IMR-90 (cell line): ENCODE measurements around the gene CALM1. TPM values are rescaled to one million over a fixed set of nuclear protein-coding genes. Genes with fewer than 3 reads are reported as not detected.

ENCODE experiments used
- ATAC-seq: fragments of 200-7000 bp; cut with Tn5 transposase; 2 replicates; pipeline ENCODE4 v1.9.1; 2020; ENCODE audit warnings: low read depth, mild to moderate bottlenecking, moderate library complexity
- BruUV-seq: library from RNA; stranded (reverse); fragments of 400-500 nt; replicated peaks from 2 replicates; lab custom pipeline; 2021; lab: Mats Ljungman, UMichigan
- CTCF ChIA-PET: fragments of 300-600 bp; formaldehyde crosslinking; extraction: SDS; loops from one replicate; lab custom pipeline; 2021; ENCODE audit warnings: antibody characterized with exemption; lab: Yijun Ruan, JAX
- POLR2A ChIA-PET: fragments of 300-600 bp; sonication (Branson Sonifier 250); formaldehyde crosslinking; loops from one replicate; lab custom pipeline; 2022; ENCODE audit warnings: antibody characterized with exemption; ENCODE audit not compliant: unreplicated experiment; lab: Charles Lee
- DNase-seq: peaks from one replicate; pipeline ENCODE4 v3.0.0; 2013
- H2AFZ ChIP-seq: replicated peaks from 2 replicates; pipeline ENCODE3; 2013; ENCODE audit warnings: low read length, mild to moderate bottlenecking; ENCODE audit not compliant: poor library complexity
- H2AK5ac ChIP-seq: 2 replicates; pipeline ENCODE4 v1.6.1; 2013; ENCODE audit warnings: low read depth, low read length, inconsistent platforms
- H2AK9ac ChIP-seq: replicated peaks from 2 replicates; pipeline ENCODE3; 2013; ENCODE audit warnings: mild to moderate bottlenecking, low read depth, low read length, moderate library complexity; ENCODE audit not compliant: poor library complexity
- H2BK120ac ChIP-seq: 2 replicates; pipeline ENCODE4 v1.6.1; 2013; ENCODE audit warnings: low read depth, low read length, inconsistent platforms
- H2BK15ac ChIP-seq: 3 replicates; pipeline ENCODE4 v1.6.1; 2013; ENCODE audit warnings: low read depth, low read length, inconsistent platforms
- H2BK20ac ChIP-seq: 2 replicates; pipeline ENCODE4 v1.6.1; 2013; ENCODE audit warnings: low read depth, mild to moderate bottlenecking, inconsistent platforms, low read length, moderate library complexity
- H2BK5ac ChIP-seq: 2 replicates; pipeline ENCODE4 v1.6.1; 2013; ENCODE audit warnings: mild to moderate bottlenecking, low read depth, low read length, inconsistent platforms; ENCODE audit not compliant: poor library complexity, severe bottlenecking
- H3K14ac ChIP-seq: replicated peaks from 2 replicates; pipeline ENCODE4 v1.6.1; 2013; ENCODE audit warnings: low read depth, low read length, inconsistent platforms
- H3K18ac ChIP-seq: 2 replicates; pipeline ENCODE4 v1.6.1; 2013; ENCODE audit warnings: low read depth, low read length, control low read depth
- H3K23ac ChIP-seq: 2 replicates; pipeline ENCODE4 v1.6.1; 2013; ENCODE audit warnings: low read depth, low read length, inconsistent platforms
- H3K27ac ChIP-seq: 2 replicates; pipeline ENCODE4 v1.5.1; 2013; ENCODE audit warnings: mild to moderate bottlenecking, control low read depth, low read length; ENCODE audit not compliant: insufficient read depth
- H3K27me3 ChIP-seq: 2 replicates; pipeline ENCODE4 v1.6.1; 2013; ENCODE audit warnings: low read length; ENCODE audit not compliant: control insufficient read depth, insufficient read depth
- H3K36me3 ChIP-seq: 2 replicates; pipeline ENCODE4 v1.6.1; 2013; ENCODE audit warnings: low read length, mixed read lengths; ENCODE audit not compliant: control insufficient read depth, insufficient read depth
- H3K4ac ChIP-seq: 2 replicates; pipeline ENCODE4 v1.6.1; 2013; ENCODE audit warnings: low read depth, low read length, inconsistent platforms
- H3K4me1 ChIP-seq: 2 replicates; pipeline ENCODE4 v1.6.1; 2013; ENCODE audit warnings: low read length, mixed read lengths; ENCODE audit not compliant: control insufficient read depth, insufficient read depth
- H3K4me2 ChIP-seq: 2 replicates; pipeline ENCODE4 v1.6.1; 2013; ENCODE audit warnings: low read depth, mild to moderate bottlenecking, control low read depth, low read length, moderate library complexity
- H3K4me3 ChIP-seq: 2 replicates; pipeline ENCODE4 v1.5.1; 2013; ENCODE audit warnings: low read depth, mild to moderate bottlenecking, control low read depth, low read length, moderate library complexity; ENCODE audit not compliant: insufficient read depth
- H3K56ac ChIP-seq: 2 replicates; pipeline ENCODE4 v1.6.1; 2013; ENCODE audit warnings: low read length, inconsistent platforms; ENCODE audit not compliant: insufficient read depth; ENCODE audit errors: extremely low read depth
- H3K79me1 ChIP-seq, 2 experiments: 2 replicates each; pipeline ENCODE4 v1.6.1; 2013; ENCODE audit warnings: low read length in 2 of 2, inconsistent platforms in 1 of 2, low read depth in 1 of 2
- H3K9ac ChIP-seq: 2 replicates; pipeline ENCODE4 v1.6.1; 2013; ENCODE audit warnings: low read depth, low read length, control low read depth
- H3K9me1 ChIP-seq: 2 replicates; pipeline ENCODE4 v1.6.1; 2013; ENCODE audit warnings: low read length, inconsistent platforms; ENCODE audit not compliant: insufficient read depth
- H3K9me3 ChIP-seq: 2 replicates; pipeline ENCODE4 v1.6.1; 2013; ENCODE audit warnings: low read length; ENCODE audit not compliant: control insufficient read depth, insufficient read depth
- H4K20me1 ChIP-seq: 2 replicates; pipeline ENCODE4 v1.6.1; 2013; ENCODE audit warnings: low read length, inconsistent platforms; ENCODE audit not compliant: insufficient read depth
- H4K5ac ChIP-seq: 2 replicates; pipeline ENCODE4 v1.6.1; 2013; ENCODE audit warnings: mild to moderate bottlenecking, low read depth, low read length, control low read depth
- H4K8ac ChIP-seq, 2 experiments: 2 replicates each; pipeline ENCODE4 v1.6.1; 2013; ENCODE audit warnings: low read depth in 2 of 2, low read length in 2 of 2, control low read depth in 1 of 2, inconsistent platforms in 1 of 2
- H4K91ac ChIP-seq: 2 replicates; pipeline ENCODE4 v1.6.1; 2013; ENCODE audit warnings: low read depth, low read length, inconsistent platforms; ENCODE audit not compliant: insufficient read depth
- FOS ChIP-seq: fragments of 150-350 bp; IDR thresholded peaks from 2 replicates; pipeline ENCODE4 v1.6.1; 2016; ENCODE audit warnings: low read depth, low read length
- MAFK ChIP-seq: IDR thresholded peaks from 2 replicates; pipeline ENCODE4 v1.6.1; 2012; ENCODE audit warnings: low read depth, low read length, improper control_type of control experiment
- MAZ ChIP-seq: IDR thresholded peaks from 2 replicates; pipeline ENCODE4 v1.6.1; 2012; ENCODE audit warnings: low read depth, mild to moderate bottlenecking, low read length, improper control_type of control experiment, moderate library complexity, borderline replicate concordance
- MXI1 ChIP-seq: IDR thresholded peaks from 2 replicates; pipeline ENCODE4 v1.6.1; 2012; ENCODE audit warnings: low read depth, mild to moderate bottlenecking, low read length, moderate library complexity, borderline replicate concordance
- NFE2L2 ChIP-seq: fragments of 150-350 bp; IDR thresholded peaks from 2 replicates; pipeline ENCODE4 v1.6.1; 2016; ENCODE audit warnings: low read depth, mild to moderate bottlenecking, low read length
- POLR2A ChIP-seq: IDR thresholded peaks from 2 replicates; pipeline ENCODE4 v1.6.1; 2012; ENCODE audit warnings: mild to moderate bottlenecking, low read depth, low read length
- RAD21 ChIP-seq: IDR thresholded peaks from 2 replicates; pipeline ENCODE4 v1.6.1; 2012; ENCODE audit warnings: low read length, improper control_type of control experiment
- RCOR1 ChIP-seq: IDR thresholded peaks from 2 replicates; pipeline ENCODE4 v1.6.1; 2012; ENCODE audit warnings: mild to moderate bottlenecking, low read length, improper control_type of control experiment; ENCODE audit not compliant: insufficient replicate concordance
- RFX5 ChIP-seq: IDR thresholded peaks from 2 replicates; pipeline ENCODE4 v1.8.0; 2012; ENCODE audit warnings: low read depth, mild to moderate bottlenecking, low read length, moderate library complexity
- SMC3 ChIP-seq: fragments of 150-350 bp; IDR thresholded peaks from 2 replicates; pipeline ENCODE4 v1.6.1; 2016; ENCODE audit warnings: low read depth, mild to moderate bottlenecking, antibody characterized with exemption, low read length, moderate library complexity
- WGBS, 2 experiments: methylation state at CpG; one replicate each; pipeline versions ENCODE4 v1.1.5 to v1.1.7; 2013; ENCODE audit warnings: missing lambda C conversion rate in 2 of 2; ENCODE audit not compliant: insufficient read length in 1 of 2; ENCODE audit errors: extremely low coverage in 2 of 2; 5-methylcytosine and 5-hydroxymethylcytosine counted together
- dilution Hi-C: fragments of 300-500 bp; cut with HindIII; formaldehyde crosslinking; loops from one replicate; pipeline ENCODE4 v1.14.3; 2018; ENCODE audit warnings: low sequenced_read_pairs; ENCODE audit not compliant: unreplicated experiment
- in situ Hi-C: fragments of 300-500 bp; cut with MboI; formaldehyde crosslinking; loops from 3 replicates; pipeline ENCODE4 v1.14.3; 2019; ENCODE audit warnings: low sequenced_read_pairs, inconsistent platforms, mixed read lengths
- intact Hi-C: fragments of 100-400 bp; cut with micrococcal nuclease; formaldehyde crosslinking; loops from 2 replicates; pipeline ENCODE4 v1.10.0; 2022
- polyA plus RNA-seq, 3 experiments: library from polyadenylated mRNA; depleted of rRNA; stranded (reverse); fragments of >200 nt; gene quantifications; 2 replicates each; pipeline ENCODE4 v1.2.3, GENCODE V29; 2012; ENCODE audit warnings: low replicate concordance in 1 of 3
- total RNA-seq: library from RNA; depleted of rRNA; stranded (reverse); fragments of >200 nt; gene quantifications from 2 replicates; pipeline ENCODE4 v1.2.3, GENCODE V29; 2012
- TF ChIP-seq, protein P1 (sequence below): fragments of 150-350 bp; IDR thresholded peaks from 2 replicates; pipeline ENCODE4 v1.6.1; 2016; ENCODE audit warnings: low read depth, mild to moderate bottlenecking, low read length, moderate library complexity, borderline replicate concordance
- TF ChIP-seq, protein P2 (sequence below): fragments of 150-350 bp; IDR thresholded peaks from 2 replicates; pipeline ENCODE4 v1.6.1; 2017; ENCODE audit warnings: mild to moderate bottlenecking, antibody characterized with exemption, low read length, low read depth

Gene CALM1
- total and polyA plus RNA-seq, 2 of the 4 experiments (the other 2 are of a cell fraction): 72.9 to 188 TPM

DNA sequence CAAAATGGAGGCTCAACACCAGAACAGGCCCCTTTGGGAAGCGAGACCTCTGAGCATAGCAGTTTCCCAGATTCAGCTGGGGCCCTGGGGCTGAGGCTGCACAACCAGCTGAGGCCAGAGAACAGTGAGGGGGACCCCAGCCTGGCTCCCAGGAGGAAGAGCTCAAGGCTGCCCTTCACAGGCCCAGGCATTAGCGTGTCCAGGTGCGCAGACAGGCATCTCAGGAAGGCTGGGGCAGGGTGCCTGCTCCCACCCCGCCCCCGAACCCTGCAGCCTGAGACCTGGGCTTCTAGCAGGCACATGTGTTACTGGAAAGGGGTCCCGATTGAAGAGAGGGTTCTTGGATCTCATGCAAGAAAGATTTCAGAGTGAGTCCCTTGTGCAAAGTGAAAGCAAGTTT lies 27.2 kb downstream of the CALM1 start:
- Histone ChIP-seq H2BK20ac (no peak overlapping the region), H3K9me3 (peaks cover 3% of the 10 kb centered on the region; the same call in 1 of the 2 replicates), H2AFZ (no peak overlapping the region), H3K27me3 (peaks cover 5% of the 10 kb centered on the region), H4K8ac (no peak overlapping the region), H3K9ac (no peak overlapping the region), H4K20me1 (no peaks in the 10 kb centered on the region), H2BK5ac (no peak overlapping the region), H4K5ac (no peak overlapping the region), H3K23ac (no peak overlapping the region), H2BK120ac (no peak overlapping the region), H3K36me3 (no peaks in the 10 kb centered on the region), H2AK9ac (no peak overlapping the region), H2AK5ac (no peak overlapping the region), H3K18ac (no peak overlapping the region), H2BK15ac (no peak overlapping the region), H3K79me1 (no peaks in the 10 kb centered on the region), H3K4me1 (no peaks in the 10 kb centered on the region), H3K4me2 (no peak overlapping the region), H3K4me3 (no peak overlapping the region), H3K27ac (no peak overlapping the region), H3K9me1 (no peaks in the 10 kb centered on the region), H3K14ac (no peak overlapping the region), H4K91ac (no peak overlapping the region), H3K56ac (no peak overlapping the region), H3K4ac (no peak overlapping the region)
- POLR2A ChIA-PET: interaction anchor here (0.5 kb wide), 1 partner anchor 12 kb away, joined by 3 read pairs; no protein-coding TSS in a partner anchor
- no TSS peak for BruUV-seq
- no peak for TF ChIP-seq MXI1
- no peak for TF ChIP-seq RFX5
- no peak for TF ChIP-seq POLR2A
- TF ChIP-seq SMC3: no peak
- TF ChIP-seq MAZ: no peak
- TF ChIP-seq, protein P1, sequence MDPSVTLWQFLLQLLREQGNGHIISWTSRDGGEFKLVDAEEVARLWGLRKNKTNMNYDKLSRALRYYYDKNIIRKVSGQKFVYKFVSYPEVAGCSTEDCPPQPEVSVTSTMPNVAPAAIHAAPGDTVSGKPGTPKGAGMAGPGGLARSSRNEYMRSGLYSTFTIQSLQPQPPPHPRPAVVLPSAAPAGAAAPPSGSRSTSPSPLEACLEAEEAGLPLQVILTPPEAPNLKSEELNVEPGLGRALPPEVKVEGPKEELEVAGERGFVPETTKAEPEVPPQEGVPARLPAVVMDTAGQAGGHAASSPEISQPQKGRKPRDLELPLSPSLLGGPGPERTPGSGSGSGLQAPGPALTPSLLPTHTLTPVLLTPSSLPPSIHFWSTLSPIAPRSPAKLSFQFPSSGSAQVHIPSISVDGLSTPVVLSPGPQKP: no peak
- TF ChIP-seq, protein P2, sequence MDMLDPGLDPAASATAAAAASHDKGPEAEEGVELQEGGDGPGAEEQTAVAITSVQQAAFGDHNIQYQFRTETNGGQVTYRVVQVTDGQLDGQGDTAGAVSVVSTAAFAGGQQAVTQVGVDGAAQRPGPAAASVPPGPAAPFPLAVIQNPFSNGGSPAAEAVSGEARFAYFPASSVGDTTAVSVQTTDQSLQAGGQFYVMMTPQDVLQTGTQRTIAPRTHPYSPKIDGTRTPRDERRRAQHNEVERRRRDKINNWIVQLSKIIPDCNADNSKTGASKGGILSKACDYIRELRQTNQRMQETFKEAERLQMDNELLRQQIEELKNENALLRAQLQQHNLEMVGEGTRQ: no peak
- TF ChIP-seq FOS: no peak
- TF ChIP-seq MAFK: no peak
- no peak for TF ChIP-seq RAD21
- TF ChIP-seq RCOR1: no peak
- no peak for TF ChIP-seq NFE2L2
- dilution Hi-C loops (no loop called here), intact Hi-C loops (no loop called here), in situ Hi-C loops (no loop called here)
- CTCF ChIA-PET: no interaction called here
- DNase-seq (no peak), ATAC-seq (no peak)
- WGBS, 2 experiments: 80% methylated on average over 3 of the region's 6 CpGs; no CpG with 5 or more reads in 1 of the 2 experiments
